KBM-7 (cell line): ENCODE results near the gene CERT1.
"Not testable (repeated sequence)": the region's sequence is repeated elsewhere in the genome, so short reads cannot be mapped to it uniquely, and the experiment has no call there.

Source experiments
- DNase-seq: peaks from one replicate; pipeline ENCODE4 v3.0.0-alpha.2; 2015
- in situ Hi-C: fragments of 300-500 bp; cut with MboI; formaldehyde crosslinking; loops from 2 replicates; pipeline ENCODE4 v1.14.3; 2020; ENCODE audit warnings: low sequenced_read_pairs, low pct_unique_long_range_greater_than_20kb, mixed read lengths

CERT1 gene

GRCh38 chr5:75526070-75526469 lies 14.6 kb upstream of the CERT1 start:
- DNase-seq, result peak; percentile 28
- in situ Hi-C loops, result no loop called here

GRCh38 chr5:75525344-75525743 lies 13.9 kb upstream of the CERT1 start:
- no peak for DNase-seq
- in situ Hi-C loops, result no loop called here

- DNase-seq, result no peak
- in situ Hi-C loops, result no loop called here
Observed at GRCh38 chr5:75524591-75524990, 13.2 kb upstream of the CERT1 start.

GRCh38 chr5:75524071-75524470 lies 12.6 kb upstream of the CERT1 start:
- DNase-seq, result peak; percentile 41
- in situ Hi-C loops, result no loop called here

GRCh38 chr5:75523275-75523674 lies 11.8 kb upstream of the CERT1 start:
- DNase-seq, result no peak
- in situ Hi-C loops, result no loop called here

- in situ Hi-C loops, result no loop called here
- no peak for DNase-seq
Observed at GRCh38 chr5:75522542-75522941, 11.1 kb upstream of the CERT1 start.

GRCh38 chr5:75522025-75522424 lies 10.6 kb upstream of the CERT1 start:
- no peak for DNase-seq
- in situ Hi-C loops, result no loop called here

- no peak for DNase-seq
Observed at GRCh38 chr5:75521195-75521594, 9.8 kb upstream of the CERT1 start.

GRCh38 chr5:75519761-75520160 lies 8.3 kb upstream of the CERT1 start:
- DNase-seq, result no peak
- in situ Hi-C loops, result no loop called here

More at GRCh38 chr5:75521195-75521594, 9.8 kb upstream of the CERT1 start:
- in situ Hi-C loops, result no loop called here

GRCh38 chr5:75514323-75514722 lies 2.9 kb upstream of the CERT1 start:
- in situ Hi-C loops, result no loop called here

GRCh38 chr5:75513841-75514240 lies 2.4 kb upstream of the CERT1 start:
- no peak for DNase-seq

More at GRCh38 chr5:75514323-75514722, 2.9 kb upstream of the CERT1 start:
- no peak for DNase-seq

GRCh38 chr5:75512383-75513074 lies 1.1 kb upstream of the CERT1 start:
- DNase-seq, result no peak
- in situ Hi-C loops, result no loop called here

More at GRCh38 chr5:75513841-75514240, 2.4 kb upstream of the CERT1 start:
- in situ Hi-C loops, result no loop called here

- in situ Hi-C loops, result no loop called here
- DNase-seq, result no peak
Observed at GRCh38 chr5:75510836-75511434, 494 bp downstream of the CERT1 start.

- DNase-seq, result peak; percentile 44
- in situ Hi-C loops, result no loop called here
Observed at GRCh38 chr5:75510417-75510835, 1.0 kb downstream of the CERT1 start.

- in situ Hi-C loops, result no loop called here
- peak; percentile 32 for DNase-seq
Observed at GRCh38 chr5:75509956-75510355, 1.5 kb downstream of the CERT1 start.

GRCh38 chr5:75509546-75509945 lies 1.9 kb downstream of the CERT1 start:
- peak; percentile 21 for DNase-seq
- in situ Hi-C loops, result no loop called here

GRCh38 chr5:75507841-75508240 lies 3.6 kb downstream of the CERT1 start:
- in situ Hi-C loops, result no loop called here
- DNase-seq, result no peak

- in situ Hi-C loops, DNase-seq: not testable (repeated sequence)
Observed at GRCh38 chr5:75505112-75505511, 6.3 kb downstream of the CERT1 start.

GRCh38 chr5:75498875-75499274 lies 12.6 kb downstream of the CERT1 start:
- DNase-seq, in situ Hi-C loops: not testable (repeated sequence)

GRCh38 chr5:75498208-75498777 lies 13.1 kb downstream of the CERT1 start:
- in situ Hi-C loops, result no loop called here
- DNase-seq, result no peak
